ENCODE measurements around the gene ABCC1. TPM values are rescaled to one million over a fixed set of nuclear protein-coding genes. Genes with fewer than 3 reads are reported as not detected.

The ABCC1 gene
- total RNA-seq, 1 donor from 2014 or later: 21.8 TPM

DNA sequence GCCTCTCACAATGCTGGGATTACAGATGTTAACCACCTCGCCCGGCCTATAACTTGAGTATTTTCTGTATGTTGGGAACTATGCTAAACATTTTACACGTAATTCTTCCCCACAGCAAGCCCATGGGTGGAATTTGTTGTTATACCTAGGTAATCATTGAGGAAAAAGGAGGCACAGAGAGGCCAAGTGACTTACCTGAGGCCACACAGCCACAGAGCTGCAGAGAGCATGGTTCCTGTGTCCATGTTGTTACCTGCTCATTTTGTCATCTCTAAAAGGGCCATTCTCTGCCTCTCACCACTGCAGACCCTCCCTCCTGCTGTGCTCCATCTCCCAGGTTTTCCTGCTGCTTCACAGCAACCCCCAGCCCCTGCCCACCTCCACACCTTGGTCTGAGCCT, 135.5 kb downstream of the ABCC1 start:
- Mint-ChIP-seq H3K4me3 (ENCODE audit: unreplicated experiment) (no peak overlapping the region), H3K4me1 (ENCODE audit: unreplicated experiment) (no peaks in the 10 kb centered on the region), H3K27me3 (ENCODE audit: unreplicated experiment) (peaks cover 5% of the 10 kb centered on the region), H3K27ac (ENCODE audit: unreplicated experiment) (no peak overlapping the region), H3K9me3 (ENCODE audit: unreplicated experiment) (no peaks in the 10 kb centered on the region), H3K36me3 (ENCODE audit: low read depth, unreplicated experiment) (peaks cover 20% of the 10 kb centered on the region)
- DNase-seq (ENCODE audit: low spot score): no peak
- TF ChIP-seq, protein P1, sequence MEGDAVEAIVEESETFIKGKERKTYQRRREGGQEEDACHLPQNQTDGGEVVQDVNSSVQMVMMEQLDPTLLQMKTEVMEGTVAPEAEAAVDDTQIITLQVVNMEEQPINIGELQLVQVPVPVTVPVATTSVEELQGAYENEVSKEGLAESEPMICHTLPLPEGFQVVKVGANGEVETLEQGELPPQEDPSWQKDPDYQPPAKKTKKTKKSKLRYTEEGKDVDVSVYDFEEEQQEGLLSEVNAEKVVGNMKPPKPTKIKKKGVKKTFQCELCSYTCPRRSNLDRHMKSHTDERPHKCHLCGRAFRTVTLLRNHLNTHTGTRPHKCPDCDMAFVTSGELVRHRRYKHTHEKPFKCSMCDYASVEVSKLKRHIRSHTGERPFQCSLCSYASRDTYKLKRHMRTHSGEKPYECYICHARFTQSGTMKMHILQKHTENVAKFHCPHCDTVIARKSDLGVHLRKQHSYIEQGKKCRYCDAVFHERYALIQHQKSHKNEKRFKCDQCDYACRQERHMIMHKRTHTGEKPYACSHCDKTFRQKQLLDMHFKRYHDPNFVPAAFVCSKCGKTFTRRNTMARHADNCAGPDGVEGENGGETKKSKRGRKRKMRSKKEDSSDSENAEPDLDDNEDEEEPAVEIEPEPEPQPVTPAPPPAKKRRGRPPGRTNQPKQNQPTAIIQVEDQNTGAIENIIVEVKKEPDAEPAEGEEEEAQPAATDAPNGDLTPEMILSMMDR (IDR thresholded peaks at IDR 0.05; ENCODE audit: unreplicated experiment): no peak

DNA sequence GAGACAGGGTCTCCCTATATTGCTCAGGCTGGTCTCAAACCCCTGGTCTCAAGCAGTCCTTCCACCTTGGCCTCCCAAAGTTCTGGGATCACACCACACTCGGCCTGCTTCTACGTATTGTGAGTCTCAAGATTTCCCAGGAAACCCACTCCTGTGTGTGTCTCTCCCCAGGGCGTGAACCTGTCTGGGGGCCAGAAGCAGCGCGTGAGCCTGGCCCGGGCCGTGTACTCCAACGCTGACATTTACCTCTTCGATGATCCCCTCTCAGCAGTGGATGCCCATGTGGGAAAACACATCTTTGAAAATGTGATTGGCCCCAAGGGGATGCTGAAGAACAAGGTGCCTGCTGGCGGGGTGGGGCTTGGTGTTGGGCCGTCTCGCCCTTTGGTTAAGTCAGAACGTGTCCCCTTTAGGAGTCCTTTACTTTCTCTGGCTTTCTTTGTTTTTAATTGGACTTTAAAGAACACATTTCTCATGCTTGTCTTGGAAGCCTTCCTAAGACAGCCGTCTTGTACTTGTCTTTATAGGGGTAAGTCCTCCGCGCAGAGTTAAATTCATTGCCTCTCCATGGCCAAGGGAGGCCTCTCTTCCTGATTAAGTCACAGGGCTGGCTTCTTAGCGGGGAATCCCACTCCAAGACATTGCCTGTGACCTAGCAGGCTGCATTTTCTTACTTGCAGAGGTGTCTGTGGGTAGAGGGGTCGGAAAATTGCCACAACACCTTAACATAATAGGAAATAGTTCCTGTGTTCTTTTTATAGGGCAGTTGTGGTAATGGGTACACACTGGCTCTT, 137.4 kb downstream of the ABCC1 start:
- DNase-seq (ENCODE audit: low spot score): no peak
- H3K27me3 Mint-ChIP-seq (ENCODE audit: unreplicated experiment): peaks cover 5% of the 10 kb centered on the region
- no peaks in the 10 kb centered on the region for H3K4me1 Mint-ChIP-seq (ENCODE audit: unreplicated experiment)
- no peak overlapping the region for H3K27ac Mint-ChIP-seq (ENCODE audit: unreplicated experiment)
- H3K4me3 Mint-ChIP-seq (ENCODE audit: unreplicated experiment): no peak overlapping the region
- H3K36me3 Mint-ChIP-seq (ENCODE audit: low read depth, unreplicated experiment): peaks cover 25% of the 10 kb centered on the region
- TF ChIP-seq, protein P1 (IDR thresholded peaks at IDR 0.05; ENCODE audit: unreplicated experiment): no peak
- no peaks in the 10 kb centered on the region for H3K9me3 Mint-ChIP-seq (ENCODE audit: unreplicated experiment)

DNA sequence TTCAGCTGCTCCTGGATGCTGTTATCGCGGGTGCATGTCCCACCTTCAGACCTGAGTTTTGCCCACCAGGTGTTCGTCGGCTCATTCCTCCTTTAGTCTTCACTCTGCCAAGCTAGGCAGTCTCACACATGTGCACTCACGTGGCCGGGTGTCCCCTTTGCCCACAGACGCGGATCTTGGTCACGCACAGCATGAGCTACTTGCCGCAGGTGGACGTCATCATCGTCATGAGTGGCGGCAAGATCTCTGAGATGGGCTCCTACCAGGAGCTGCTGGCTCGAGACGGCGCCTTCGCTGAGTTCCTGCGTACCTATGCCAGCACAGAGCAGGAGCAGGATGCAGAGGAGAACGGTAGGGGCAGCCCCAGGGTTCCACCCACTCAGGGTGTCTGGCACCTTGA, 140.8 kb downstream of the ABCC1 start:
- H3K36me3 Mint-ChIP-seq (ENCODE audit: low read depth, unreplicated experiment): peaks cover 14% of the 10 kb centered on the region
- no peak overlapping the region for H3K4me3 Mint-ChIP-seq (ENCODE audit: unreplicated experiment)
- H3K4me1 Mint-ChIP-seq (ENCODE audit: unreplicated experiment): no peaks in the 10 kb centered on the region
- TF ChIP-seq, protein P1 (IDR thresholded peaks at IDR 0.05; ENCODE audit: unreplicated experiment): no peak
- H3K27me3 Mint-ChIP-seq (ENCODE audit: unreplicated experiment): peaks cover 4% of the 10 kb centered on the region
- DNase-seq (ENCODE audit: low spot score): no peak
- no peaks in the 10 kb centered on the region for H3K9me3 Mint-ChIP-seq (ENCODE audit: unreplicated experiment)
- no peak overlapping the region for H3K27ac Mint-ChIP-seq (ENCODE audit: unreplicated experiment)

DNA sequence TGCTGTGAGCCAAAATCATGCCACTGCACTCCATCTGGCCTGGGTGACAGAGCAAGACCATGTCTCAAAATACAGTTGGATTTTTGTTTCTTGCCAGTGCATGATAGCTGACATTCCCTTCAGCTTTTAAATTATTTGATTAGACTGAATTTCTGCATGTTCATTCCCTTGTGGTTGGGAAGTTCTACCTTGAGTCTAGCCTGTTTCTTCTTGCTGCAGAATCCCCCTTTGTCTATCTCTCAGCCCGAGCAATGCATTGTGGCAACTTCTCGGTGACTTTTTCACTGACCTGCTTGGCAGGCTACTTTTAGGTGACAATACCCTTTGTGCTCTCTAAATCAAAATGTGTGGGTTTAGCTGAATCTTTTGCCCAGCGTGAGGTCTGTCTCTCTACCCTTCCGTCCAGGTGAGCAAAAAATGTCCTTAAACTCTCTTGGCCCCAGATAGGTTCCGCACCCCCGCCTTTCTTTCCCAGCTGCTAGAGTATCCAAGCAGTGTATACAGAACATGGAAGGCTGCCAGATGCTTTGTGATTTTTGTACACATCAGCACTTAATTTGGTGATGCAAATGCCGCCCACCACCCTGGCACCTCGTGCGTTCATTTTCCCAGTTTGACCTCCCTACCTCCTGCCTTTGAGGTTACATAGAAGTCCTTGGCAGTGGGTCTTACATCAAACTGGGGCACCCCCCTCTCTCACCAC, 143.7 kb downstream of the ABCC1 start:
- Mint-ChIP-seq H3K4me3 (ENCODE audit: unreplicated experiment) (no peak overlapping the region), H3K4me1 (ENCODE audit: unreplicated experiment) (no peaks in the 10 kb centered on the region), H3K36me3 (ENCODE audit: low read depth, unreplicated experiment) (peaks cover 6% of the 10 kb centered on the region), H3K27me3 (ENCODE audit: unreplicated experiment) (peaks cover 4% of the 10 kb centered on the region), H3K27ac (ENCODE audit: unreplicated experiment) (no peak overlapping the region), H3K9me3 (ENCODE audit: unreplicated experiment) (no peaks in the 10 kb centered on the region)
- DNase-seq (ENCODE audit: low spot score): no peak
- TF ChIP-seq, protein P1 (IDR thresholded peaks at IDR 0.05; ENCODE audit: unreplicated experiment): no peak

All from endothelial cell (in vitro differentiated cells).